Activated naive CD8-positive, alpha-beta T cell treated with anti-CD3 and anti-CD28 coated beads, Interleukin-2, amount 10 ng/mL, durations not matched to agents 7 days and 5 days (primary cell): Measurements from ENCODE around the gene RESP18. TPM values are rescaled to one million over a fixed set of nuclear protein-coding genes. Genes with fewer than 3 reads are reported as not detected.

Source experiments
- ATAC-seq: fragments of 150-1000 bp; cut with Tn5 transposase; one replicate; pipeline ENCODE4 v1.10.0; 2021; ENCODE audit warnings: low read depth, moderate library complexity
- POLR2A ChIA-PET: fragments of 350-600 bp; sonication (Branson Sonifier 250); formaldehyde crosslinking; loops from one replicate; lab custom pipeline; 2021; ENCODE audit warnings: antibody characterized with exemption; lab: Charles Lee
- DNase-seq: peaks from one replicate; pipeline ENCODE4 v3.0.0; 2021
- H3K27ac Mint-ChIP-seq: one replicate; pipeline ENCODE4 v1.8.0; 2022; ENCODE audit warnings: mild to moderate bottlenecking, mixed read lengths
- H3K27me3 Mint-ChIP-seq: one replicate; pipeline ENCODE4 v1.8.0; 2022; ENCODE audit warnings: mild to moderate bottlenecking, moderate library complexity, mixed read lengths
- H3K36me3 Mint-ChIP-seq: one replicate; pipeline ENCODE4 v1.8.0; 2021; ENCODE audit warnings: mild to moderate bottlenecking, mixed read lengths
- H3K4me1 Mint-ChIP-seq: one replicate; pipeline ENCODE4 v1.8.0; 2021; ENCODE audit warnings: mixed read lengths
- H3K4me3 Mint-ChIP-seq: one replicate; pipeline ENCODE4 v1.8.0; 2022; ENCODE audit warnings: mild to moderate bottlenecking, moderate library complexity, mixed read lengths
- H3K9me3 Mint-ChIP-seq: one replicate; pipeline ENCODE4 v1.8.0; 2021; ENCODE audit warnings: mixed read lengths
- total RNA-seq, 2 experiments: library from RNA; stranded (reverse); gene quantifications; one replicate each; pipeline ENCODE4 v1.2.3, GENCODE V29; 2021

The RESP18 gene
- total RNA-seq, 2 experiments from 2014 or later: not detected

DNA sequence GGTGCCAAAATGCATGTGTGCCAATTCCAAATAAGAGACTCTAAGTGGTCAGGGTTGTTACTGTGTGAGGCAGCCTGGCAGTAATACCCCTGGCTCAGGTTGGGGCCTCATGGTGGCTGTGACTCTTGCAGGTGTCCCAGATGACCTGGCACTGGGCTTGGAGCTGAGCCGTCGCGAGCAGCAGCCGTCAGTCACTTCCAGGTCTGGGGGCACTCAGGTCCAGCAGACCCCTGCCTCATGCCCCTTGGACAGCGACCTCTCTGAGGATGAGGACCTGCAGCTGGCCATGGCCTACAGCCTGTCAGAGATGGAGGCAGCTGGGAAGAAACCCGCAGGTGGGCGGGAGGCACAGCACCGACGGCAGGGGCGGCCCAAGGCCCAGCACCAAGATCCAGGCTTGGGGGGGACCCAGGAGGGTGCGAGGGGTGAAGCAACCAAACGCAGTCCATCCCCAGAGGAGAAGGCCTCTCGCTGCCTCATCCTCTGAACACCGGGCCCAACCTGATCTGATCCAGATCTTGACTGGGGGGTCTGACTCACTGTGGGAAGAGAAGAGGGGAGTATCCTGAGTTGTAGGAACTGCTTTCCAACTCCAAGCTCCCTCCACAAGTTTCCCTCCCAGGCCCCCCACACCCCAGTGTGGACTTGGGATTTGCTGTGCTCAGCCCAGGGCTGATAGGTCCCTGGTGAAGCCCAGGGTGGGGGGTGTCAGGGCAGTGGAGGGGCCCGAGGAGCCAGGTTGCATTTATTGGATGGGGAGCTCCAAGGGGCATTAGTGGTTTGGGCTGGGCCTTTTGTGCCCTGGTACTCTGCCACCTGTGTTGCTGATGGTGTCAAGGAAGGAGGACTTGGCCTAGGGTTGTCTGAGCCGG is 47.8 kb downstream of the RESP18 start:
- ATAC-seq (no peak), DNase-seq (no peak)
- Mint-ChIP-seq H3K4me1 (peaks cover 21% of the 10 kb centered on the region), H3K9me3 (no peaks in the 10 kb centered on the region), H3K27ac (no peak overlapping the region), H3K4me3 (no peak overlapping the region), H3K27me3 (no peaks in the 10 kb centered on the region), H3K36me3 (peaks cover 8% of the 10 kb centered on the region)
- POLR2A ChIA-PET: interaction anchor here (1.7 kb wide), 1 partner anchor 10 kb away, joined by 8 read pairs; no protein-coding TSS in a partner anchor

DNA sequence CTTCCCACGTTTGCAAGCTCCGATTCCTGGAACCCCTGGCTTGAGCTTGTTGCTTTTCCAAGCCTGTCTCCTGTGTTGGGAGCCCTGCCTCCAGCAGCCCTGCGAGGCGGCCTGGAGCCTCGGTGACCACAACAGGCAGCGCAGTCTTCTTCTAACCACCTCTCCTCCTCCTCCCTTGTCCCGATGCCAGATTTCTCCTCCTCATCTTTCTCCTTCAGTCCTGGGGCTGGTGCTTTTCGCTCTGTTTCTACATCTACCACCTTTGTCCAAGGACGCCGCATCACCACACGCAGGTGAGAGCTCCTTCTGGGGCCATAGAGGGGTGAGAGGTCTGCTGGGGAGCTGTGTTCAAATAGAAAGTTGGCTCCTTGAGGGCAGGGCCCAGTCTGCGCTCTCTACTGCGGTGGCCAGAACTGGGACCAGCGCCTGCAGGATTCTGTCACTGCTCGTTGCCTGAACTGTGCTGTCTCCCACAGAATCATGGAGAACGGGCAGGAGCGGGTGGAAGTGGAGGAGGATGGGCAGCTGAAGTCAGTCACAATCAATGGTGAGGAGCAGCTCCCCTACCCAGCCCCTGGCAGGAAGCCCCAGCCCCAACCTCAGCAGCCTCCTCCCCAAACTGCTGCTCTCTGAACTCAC is 49.5 kb downstream of the RESP18 start:
- Mint-ChIP-seq H3K9me3 (no peaks in the 10 kb centered on the region), H3K36me3 (peaks cover 8% of the 10 kb centered on the region), H3K4me3 (no peak overlapping the region), H3K27me3 (no peaks in the 10 kb centered on the region), H3K27ac (no peak overlapping the region), H3K4me1 (peaks cover 32% of the 10 kb centered on the region)
- DNase-seq (no peak), ATAC-seq (no peak)
- POLR2A ChIA-PET: no interaction called here

DNA sequence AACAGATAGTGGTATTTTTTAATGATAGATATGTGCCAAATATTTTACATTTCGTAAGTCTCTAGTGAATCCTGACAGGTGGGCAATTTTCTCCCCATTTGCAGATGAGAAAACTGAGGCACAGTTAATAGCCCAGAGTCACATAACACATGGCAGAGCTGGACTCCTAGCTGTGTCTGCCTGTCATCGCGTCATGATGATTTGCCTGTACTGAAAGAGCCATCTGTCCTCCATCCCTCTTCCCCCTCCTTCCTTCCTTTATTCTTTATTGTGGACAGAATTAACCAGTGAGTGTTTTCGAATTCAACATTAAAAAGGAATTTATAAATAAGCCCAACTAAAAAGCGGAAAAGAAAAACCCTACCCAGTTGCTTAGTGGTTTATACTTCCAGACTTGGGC is 50.2 kb downstream of the RESP18 start:
- POLR2A ChIA-PET: no interaction called here
- DNase-seq: no peak
- no peak for ATAC-seq
- Mint-ChIP-seq H3K4me3 (no peak overlapping the region), H3K9me3 (no peaks in the 10 kb centered on the region), H3K27me3 (no peaks in the 10 kb centered on the region), H3K36me3 (peaks cover 8% of the 10 kb centered on the region), H3K27ac (no peak overlapping the region), H3K4me1 (peaks cover 38% of the 10 kb centered on the region)

DNA sequence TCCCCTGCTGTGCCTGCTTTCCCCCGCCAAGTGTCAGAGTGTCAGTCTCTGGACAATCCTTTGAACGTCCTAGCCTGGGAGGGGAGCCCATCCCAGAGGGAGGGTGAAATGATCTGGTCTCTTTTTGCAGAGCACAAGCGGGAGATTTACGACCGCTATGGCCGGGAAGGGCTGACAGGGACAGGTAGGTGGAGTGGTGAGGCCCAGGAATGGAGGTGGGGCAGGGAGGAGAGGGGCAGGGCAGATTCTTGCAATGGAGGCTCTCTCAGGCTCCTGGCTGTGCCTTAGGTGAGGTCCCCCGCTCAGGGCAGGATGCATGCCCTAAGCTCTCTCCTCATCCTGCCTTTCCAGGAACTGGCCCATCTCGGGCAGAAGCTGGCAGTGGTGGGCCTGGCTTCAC is 51.0 kb downstream of the RESP18 start:
- DNase-seq (no peak), ATAC-seq (no peak)
- Mint-ChIP-seq H3K4me3 (no peak overlapping the region), H3K4me1 (peaks cover 40% of the 10 kb centered on the region), H3K36me3 (peaks cover 8% of the 10 kb centered on the region), H3K27me3 (no peaks in the 10 kb centered on the region), H3K9me3 (no peaks in the 10 kb centered on the region), H3K27ac (no peak overlapping the region)
- POLR2A ChIA-PET: no interaction called here

DNA sequence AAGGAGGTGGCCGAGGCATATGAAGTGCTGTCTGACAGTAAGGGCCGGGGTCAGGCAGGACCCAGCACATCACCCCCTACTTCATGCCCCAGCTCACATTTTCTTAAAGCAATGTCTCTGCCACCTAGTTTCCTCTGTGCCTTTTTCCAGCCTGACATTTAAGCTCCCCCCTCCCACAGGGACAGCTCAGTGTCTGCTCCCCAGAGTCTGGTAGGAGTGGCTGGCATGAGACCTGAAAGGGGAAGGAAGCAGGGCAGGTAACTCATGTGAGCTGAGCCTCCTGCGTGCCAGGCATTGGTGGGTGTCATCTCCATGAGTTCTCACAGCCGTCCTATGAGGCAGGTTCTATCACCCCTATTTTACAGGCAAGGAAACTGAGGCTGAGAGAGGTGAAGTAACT is 51.9 kb downstream of the RESP18 start:
- ATAC-seq (no peak), DNase-seq (no peak)
- no peaks in the 10 kb centered on the region for H3K9me3 Mint-ChIP-seq
- peaks cover 40% of the 10 kb centered on the region for H3K4me1 Mint-ChIP-seq
- POLR2A ChIA-PET: interaction anchor here (2.6 to 5.5 kb wide), 3 partner anchors 14 to 31 kb away, joined by 16 to 66 read pairs (median 27); partner anchors contain the start of genes TUBA4A and TUBA4B
- no peaks in the 10 kb centered on the region for H3K27me3 Mint-ChIP-seq
- no peak overlapping the region for H3K27ac Mint-ChIP-seq
- H3K4me3 Mint-ChIP-seq: peak overlapping the region; percentile 98
- peaks cover 8% of the 10 kb centered on the region for H3K36me3 Mint-ChIP-seq

DNA sequence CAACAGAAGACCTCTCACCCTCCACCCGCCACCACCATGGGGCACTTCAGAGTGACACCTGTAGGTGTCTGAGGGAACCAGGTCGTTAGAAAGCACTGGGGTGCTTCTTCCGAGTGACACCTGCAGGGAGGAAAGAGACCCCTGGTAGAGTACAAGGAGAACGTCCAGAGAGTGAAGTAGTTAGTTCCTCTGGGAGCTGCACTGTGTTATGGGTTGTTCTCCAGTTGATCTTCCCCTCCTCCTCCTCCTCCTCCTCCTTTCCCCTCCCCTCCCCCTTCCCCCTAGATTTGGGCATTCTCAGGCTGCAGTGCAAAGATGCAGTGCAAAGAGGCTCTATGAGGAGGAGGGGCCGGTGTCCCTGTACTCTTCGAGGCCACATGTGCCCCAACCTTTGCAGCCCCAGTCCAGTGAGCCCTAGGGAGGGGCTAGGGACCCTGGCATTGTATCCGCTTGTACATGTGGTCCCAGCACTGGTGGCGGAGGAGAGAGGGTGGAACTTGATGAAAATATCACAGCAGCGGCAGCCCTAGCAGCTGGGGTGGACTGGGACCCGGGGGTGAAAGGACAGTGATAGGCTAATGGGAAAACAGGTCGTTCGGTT is 52.5 kb downstream of the RESP18 start:
- ATAC-seq (no peak), DNase-seq (no peak)
- Mint-ChIP-seq H3K4me1 (peaks cover 38% of the 10 kb centered on the region), H3K27ac (peak overlapping the region; percentile 99), H3K27me3 (no peaks in the 10 kb centered on the region), H3K9me3 (no peaks in the 10 kb centered on the region), H3K36me3 (peaks cover 7% of the 10 kb centered on the region), H3K4me3 (peak overlapping the region; percentile 98)
- POLR2A ChIA-PET: interaction anchor here (0.6 to 5.5 kb wide), 8 partner anchors 13 to 121 kb away, joined by 3 to 66 read pairs (median 10); partner anchors contain the start of genes CNPPD1, GLB1L, STK16 and TUBA4A

DNA sequence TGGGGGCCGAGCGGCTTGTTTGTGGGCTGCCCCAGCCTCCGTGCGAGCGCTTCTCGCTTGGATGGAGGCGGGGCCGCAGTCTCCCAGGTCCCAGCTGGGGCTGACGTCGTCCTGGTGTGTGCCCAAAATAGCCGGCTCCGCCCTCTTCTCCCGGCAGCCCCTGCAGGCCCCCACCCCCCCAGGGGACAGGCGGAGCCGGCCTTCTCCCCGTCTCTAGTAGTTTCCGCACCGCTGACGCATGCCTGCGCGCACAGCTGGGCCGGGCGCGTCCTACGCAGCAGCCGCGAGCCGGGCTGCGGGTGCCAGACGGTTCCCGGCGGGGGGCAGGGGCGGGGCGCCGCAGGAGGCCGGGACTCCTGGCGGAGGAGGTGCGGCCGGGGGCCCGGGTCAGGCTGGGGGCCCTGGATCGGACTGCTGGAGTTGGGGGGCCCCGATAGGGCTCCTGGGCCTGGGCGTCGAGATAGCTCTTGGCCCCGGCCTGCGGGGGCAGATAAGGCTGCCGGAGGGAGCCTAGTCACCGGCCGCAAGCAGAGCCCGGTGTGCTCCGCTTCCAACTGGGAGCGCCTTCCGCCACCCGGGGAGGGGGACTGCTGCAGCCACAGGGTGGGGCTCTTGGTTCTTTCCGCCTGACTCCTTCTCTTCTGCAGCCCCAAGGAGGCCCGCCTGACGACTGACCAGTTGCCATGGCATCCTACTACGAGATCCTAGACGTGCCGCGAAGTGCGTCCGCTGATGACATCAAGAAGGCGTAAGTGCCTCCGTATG is 53.2 kb downstream of the RESP18 start, which contains the start of gene DNAJB2:
Gene DNAJB2, plus strand, starts transcription at position 216 of the 765 bp plus-strand sequence. Its CDS starts 468 bp downstream, at position 684.
- DNase-seq: peak; percentile 97
- POLR2A ChIA-PET: interaction anchor here (0.6 to 5.5 kb wide), 15 partner anchors 10 to 120 kb away, joined by 3 to 66 read pairs (median 5); partner anchors contain the start of genes ABCB6, ANKZF1, ATG9A and CNPPD1
- peaks cover 38% of the 10 kb centered on the region for H3K4me1 Mint-ChIP-seq
- H3K27ac Mint-ChIP-seq: peak within 1 kb of the TSS; percentile 99
- H3K36me3 Mint-ChIP-seq: peaks cover 7% of the 10 kb centered on the region
- no peaks in the 10 kb centered on the region for H3K9me3 Mint-ChIP-seq
- peaks cover 4% of the 10 kb centered on the region for H3K27me3 Mint-ChIP-seq
- peak; percentile 91 for ATAC-seq
- H3K4me3 Mint-ChIP-seq: peak within 1 kb of the TSS; percentile 98

DNA sequence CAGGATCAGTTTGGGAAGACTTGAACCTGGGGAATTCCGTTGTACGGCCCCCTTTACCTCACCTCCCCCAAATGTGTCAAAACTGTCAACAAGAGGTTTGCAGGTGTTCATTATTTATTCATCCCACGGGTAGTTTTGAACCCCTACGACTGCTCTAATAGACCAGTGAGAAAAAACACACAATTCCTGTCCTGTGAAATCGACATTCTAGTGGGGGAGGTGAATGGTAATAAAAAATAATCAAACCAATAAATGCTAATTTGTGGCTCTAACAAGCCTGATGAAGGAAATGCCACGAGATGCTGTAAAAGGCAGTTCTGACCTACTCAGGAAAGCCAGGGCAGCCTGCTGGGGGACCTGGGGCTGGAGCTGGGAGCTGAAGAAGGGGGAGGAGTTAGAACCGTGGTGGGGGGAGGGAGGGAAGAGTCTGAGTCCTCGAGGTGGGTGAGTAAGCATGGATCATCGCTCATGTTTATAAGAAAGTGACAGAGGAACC is 53.8 kb downstream of the RESP18 start:
- ATAC-seq: no peak
- peaks cover 7% of the 10 kb centered on the region for H3K36me3 Mint-ChIP-seq
- H3K9me3 Mint-ChIP-seq: no peaks in the 10 kb centered on the region
- H3K4me1 Mint-ChIP-seq: peaks cover 40% of the 10 kb centered on the region
- POLR2A ChIA-PET: interaction anchor here (0.7 to 5.5 kb wide), 13 partner anchors 9 to 119 kb away, joined by 3 to 66 read pairs (median 5); partner anchors contain the start of genes ABCB6, ANKZF1, ATG9A and GLB1L
- H3K27ac Mint-ChIP-seq: peak overlapping the region; percentile 97
- no peak for DNase-seq
- H3K4me3 Mint-ChIP-seq: peak overlapping the region; percentile 98
- H3K27me3 Mint-ChIP-seq: peaks cover 4% of the 10 kb centered on the region

DNA sequence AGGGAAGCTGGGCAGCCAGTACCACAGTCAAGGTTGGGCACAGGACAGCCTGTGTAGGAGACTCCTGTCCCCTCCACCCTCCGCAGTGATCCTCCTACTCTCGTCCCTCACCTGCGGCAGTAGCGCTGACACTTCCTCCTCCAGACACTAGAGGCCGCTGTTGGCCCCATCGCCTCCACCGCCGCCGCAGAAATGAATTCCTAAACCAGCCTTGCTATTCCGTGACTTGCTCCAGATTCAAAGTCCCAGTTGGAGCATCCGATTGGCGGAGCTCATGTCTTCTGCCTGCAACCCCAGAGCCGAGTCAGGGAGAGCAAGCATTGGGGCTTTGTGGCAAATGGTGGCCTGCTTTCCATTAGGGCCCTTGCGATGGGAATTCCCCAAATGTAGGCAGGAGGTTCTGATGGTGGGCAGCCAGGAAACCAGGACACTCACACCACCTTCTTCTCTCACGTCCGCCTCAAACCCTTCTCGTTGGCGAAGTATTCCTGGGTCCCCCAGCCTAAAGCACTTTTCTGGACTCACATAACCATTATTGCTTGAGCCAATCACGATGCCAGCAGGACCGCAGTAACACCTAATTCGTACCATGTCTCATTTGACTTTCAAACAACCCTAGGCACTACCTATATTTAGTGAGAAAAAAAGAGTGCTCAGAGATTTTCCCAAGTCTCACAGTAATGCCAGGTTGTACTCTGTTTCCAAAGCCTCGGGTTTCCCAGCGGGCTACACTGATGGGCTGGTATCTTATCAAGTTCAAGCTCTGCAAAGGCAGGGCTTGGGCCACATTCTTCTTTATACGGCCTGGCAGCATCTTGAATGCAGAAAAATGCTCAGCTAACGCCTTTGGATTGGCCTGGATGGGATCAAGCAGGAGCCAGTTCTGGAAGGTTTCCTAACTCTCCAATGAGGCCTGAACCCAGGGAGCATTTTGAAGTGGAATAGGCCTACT is 54.6 kb downstream of the RESP18 start:
- Mint-ChIP-seq H3K4me3 (peak overlapping the region; percentile 98), H3K36me3 (peaks cover 5% of the 10 kb centered on the region), H3K27me3 (peaks cover 4% of the 10 kb centered on the region), H3K4me1 (peaks cover 43% of the 10 kb centered on the region), H3K9me3 (no peaks in the 10 kb centered on the region), H3K27ac (peak overlapping the region; percentile 97)
- peak; percentile 81 for DNase-seq
- ATAC-seq: no peak
- POLR2A ChIA-PET: interaction anchor here (1.3 to 5.5 kb wide), 8 partner anchors 8 to 119 kb away, joined by 3 to 66 read pairs (median 14); partner anchors contain the start of genes ANKZF1, ATG9A, GLB1L and STK16
